ENCODE data around the gene MB21D2.

DNA sequence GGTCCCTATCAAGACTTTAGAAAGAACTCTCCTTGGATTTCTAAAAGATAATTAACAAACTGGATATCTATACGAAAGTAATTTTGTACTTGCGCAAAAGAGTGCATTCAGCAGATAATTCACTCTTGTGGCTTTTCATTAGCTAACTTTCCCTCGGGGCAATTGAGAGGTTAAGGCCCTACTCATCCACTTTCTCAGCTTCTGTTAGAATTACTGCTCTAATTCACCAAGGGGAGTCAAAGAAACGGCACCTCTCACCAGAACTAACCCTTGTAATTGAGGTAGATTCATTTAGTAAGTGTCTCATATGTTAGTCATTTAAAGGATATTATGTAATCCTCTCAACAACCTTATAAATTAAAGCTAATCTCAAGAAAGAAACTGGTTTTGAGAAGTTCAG is 22.5 kb upstream of the MB21D2 start:
- TF ChIP-seq, protein P1, sequence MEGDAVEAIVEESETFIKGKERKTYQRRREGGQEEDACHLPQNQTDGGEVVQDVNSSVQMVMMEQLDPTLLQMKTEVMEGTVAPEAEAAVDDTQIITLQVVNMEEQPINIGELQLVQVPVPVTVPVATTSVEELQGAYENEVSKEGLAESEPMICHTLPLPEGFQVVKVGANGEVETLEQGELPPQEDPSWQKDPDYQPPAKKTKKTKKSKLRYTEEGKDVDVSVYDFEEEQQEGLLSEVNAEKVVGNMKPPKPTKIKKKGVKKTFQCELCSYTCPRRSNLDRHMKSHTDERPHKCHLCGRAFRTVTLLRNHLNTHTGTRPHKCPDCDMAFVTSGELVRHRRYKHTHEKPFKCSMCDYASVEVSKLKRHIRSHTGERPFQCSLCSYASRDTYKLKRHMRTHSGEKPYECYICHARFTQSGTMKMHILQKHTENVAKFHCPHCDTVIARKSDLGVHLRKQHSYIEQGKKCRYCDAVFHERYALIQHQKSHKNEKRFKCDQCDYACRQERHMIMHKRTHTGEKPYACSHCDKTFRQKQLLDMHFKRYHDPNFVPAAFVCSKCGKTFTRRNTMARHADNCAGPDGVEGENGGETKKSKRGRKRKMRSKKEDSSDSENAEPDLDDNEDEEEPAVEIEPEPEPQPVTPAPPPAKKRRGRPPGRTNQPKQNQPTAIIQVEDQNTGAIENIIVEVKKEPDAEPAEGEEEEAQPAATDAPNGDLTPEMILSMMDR (IDR thresholded peaks at IDR 0.05): no peak
- no peak for TF ChIP-seq POLR2A (IDR thresholded peaks at IDR 0.05)
